Loucy (cell line): ENCODE results near the gene TNKS1BP1.

ENCODE experiments used
- H2AFZ ChIP-seq: fragments of 200-600 bp; sonication (generic); 2 replicates; pipeline ENCODE4 v1.6.0; 2016; ENCODE audit warnings: antibody characterized with exemption, mild to moderate bottlenecking, low read length, moderate library complexity
- H3F3A ChIP-seq: fragments of 200-600 bp; 2 replicates; pipeline ENCODE4 v1.6.0; 2016; ENCODE audit warnings: antibody characterized with exemption, low read depth, mild to moderate bottlenecking
- H3K27me3 ChIP-seq: fragments of 200-600 bp; sonication (generic); 2 replicates; pipeline ENCODE4 v1.6.1; 2014; ENCODE audit warnings: low read length, mild to moderate bottlenecking; ENCODE audit not compliant: insufficient read depth, poor library complexity, severe bottlenecking
- H3K36me3 ChIP-seq: fragments of 200-600 bp; sonication (generic); 2 replicates; pipeline ENCODE4 v1.6.1; 2016; ENCODE audit warnings: low read length; ENCODE audit not compliant: insufficient read depth
- H3K4me1 ChIP-seq: fragments of 200-600 bp; sonication (generic); 2 replicates; pipeline ENCODE4 v1.5.1; 2014; ENCODE audit warnings: low read length, mild to moderate bottlenecking; ENCODE audit not compliant: insufficient read depth, poor library complexity, severe bottlenecking
- H3K4me2 ChIP-seq: fragments of 200-600 bp; sonication (generic); 2 replicates; pipeline ENCODE4 v1.6.0; 2014; ENCODE audit warnings: antibody characterized with exemption, low read length, low read depth, mild to moderate bottlenecking; ENCODE audit not compliant: poor library complexity, severe bottlenecking
- H3K4me3 ChIP-seq: fragments of 200-600 bp; sonication (generic); 2 replicates; pipeline ENCODE4 v1.5.1; 2014; ENCODE audit warnings: low read length, mild to moderate bottlenecking, mixed read lengths; ENCODE audit not compliant: poor library complexity, severe bottlenecking
- H3K79me2 ChIP-seq: fragments of 200-600 bp; sonication (generic); 2 replicates; pipeline ENCODE4 v1.6.1; 2014; ENCODE audit warnings: low read length; ENCODE audit not compliant: insufficient read depth
- H3K9ac ChIP-seq: fragments of 200-600 bp; sonication (generic); 2 replicates; pipeline ENCODE4 v1.6.0; 2014; ENCODE audit warnings: mild to moderate bottlenecking, low read depth, low read length, moderate library complexity; ENCODE audit not compliant: poor library complexity, severe bottlenecking
- H3K9me2 ChIP-seq: fragments of 200-600 bp; sonication (generic); replicated peaks from 2 replicates; pipeline ENCODE4 v1.6.1; 2016; ENCODE audit warnings: low read depth, low read length, mixed read lengths
- H3K9me3 ChIP-seq: fragments of 200-600 bp; sonication (generic); 2 replicates; pipeline ENCODE4 v1.6.1; 2014; ENCODE audit warnings: mild to moderate bottlenecking, antibody characterized with exemption, low read length, low read depth; ENCODE audit not compliant: insufficient read depth
- H4K20me1 ChIP-seq: fragments of 200-600 bp; sonication (generic); 2 replicates; pipeline ENCODE4 v1.6.0; 2014; ENCODE audit warnings: antibody characterized with exemption, low read length, mild to moderate bottlenecking; ENCODE audit not compliant: insufficient read depth, poor library complexity, severe bottlenecking
- EZH2phosphoT487 ChIP-seq: fragments of 200-600 bp; IDR thresholded peaks from 2 replicates; pipeline ENCODE4 v1.6.1; 2018; ENCODE audit warnings: antibody characterized with exemption, mild to moderate bottlenecking, moderate library complexity, borderline replicate concordance
- TF ChIP-seq, protein P1 (sequence below): fragments of 200-600 bp; sonication (generic); conservative IDR thresholded peaks from 2 replicates; pipeline ENCODE4 v1.5.1; 2014; ENCODE audit warnings: mild to moderate bottlenecking, antibody characterized with exemption, low read length

The TNKS1BP1 gene

DNA sequence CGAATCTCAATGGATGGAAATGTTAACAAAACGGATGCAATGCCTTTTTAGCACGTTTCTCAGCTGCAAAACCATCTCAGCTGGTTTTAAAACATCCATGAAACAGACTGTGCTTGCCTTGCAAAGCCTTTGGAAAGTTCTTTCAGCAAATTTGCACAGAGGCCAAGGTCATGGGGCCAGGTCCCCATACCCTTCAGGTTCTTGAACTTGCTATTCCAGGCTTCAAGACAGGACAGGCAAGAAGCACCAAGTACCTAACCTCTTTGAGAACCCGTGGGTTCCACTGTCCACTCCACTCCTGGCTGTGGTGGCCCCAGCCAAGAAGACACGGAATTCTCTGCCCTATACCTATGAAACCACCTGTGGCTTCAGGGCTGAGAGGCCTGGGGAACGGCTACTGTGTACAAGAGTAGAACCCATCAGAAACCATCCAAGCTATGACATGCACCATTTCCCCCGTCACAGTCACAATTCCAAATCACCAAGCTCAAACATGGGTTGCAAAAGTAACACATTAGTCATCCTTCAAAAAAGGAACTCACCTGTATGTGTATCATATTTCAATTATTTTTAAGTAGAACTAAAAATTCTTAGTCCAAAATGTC is 17.0 kb downstream of the TNKS1BP1 start:
- Histone ChIP-seq H3K4me3 (no peak overlapping the region), H3K9me3 (no peaks in the 10 kb centered on the region), H3K4me2 (no peak overlapping the region), H2AFZ (no peak overlapping the region), H3K36me3 (no peaks in the 10 kb centered on the region), H3F3A (no peaks in the 10 kb centered on the region), H3K27me3 (no peaks in the 10 kb centered on the region), H3K9me2 (no peaks in the 10 kb centered on the region), H4K20me1 (no peaks in the 10 kb centered on the region), H3K4me1 (peaks cover 12% of the 10 kb centered on the region), H3K79me2 (no peaks in the 10 kb centered on the region), H3K9ac (no peak overlapping the region)
- TF ChIP-seq, protein P1, sequence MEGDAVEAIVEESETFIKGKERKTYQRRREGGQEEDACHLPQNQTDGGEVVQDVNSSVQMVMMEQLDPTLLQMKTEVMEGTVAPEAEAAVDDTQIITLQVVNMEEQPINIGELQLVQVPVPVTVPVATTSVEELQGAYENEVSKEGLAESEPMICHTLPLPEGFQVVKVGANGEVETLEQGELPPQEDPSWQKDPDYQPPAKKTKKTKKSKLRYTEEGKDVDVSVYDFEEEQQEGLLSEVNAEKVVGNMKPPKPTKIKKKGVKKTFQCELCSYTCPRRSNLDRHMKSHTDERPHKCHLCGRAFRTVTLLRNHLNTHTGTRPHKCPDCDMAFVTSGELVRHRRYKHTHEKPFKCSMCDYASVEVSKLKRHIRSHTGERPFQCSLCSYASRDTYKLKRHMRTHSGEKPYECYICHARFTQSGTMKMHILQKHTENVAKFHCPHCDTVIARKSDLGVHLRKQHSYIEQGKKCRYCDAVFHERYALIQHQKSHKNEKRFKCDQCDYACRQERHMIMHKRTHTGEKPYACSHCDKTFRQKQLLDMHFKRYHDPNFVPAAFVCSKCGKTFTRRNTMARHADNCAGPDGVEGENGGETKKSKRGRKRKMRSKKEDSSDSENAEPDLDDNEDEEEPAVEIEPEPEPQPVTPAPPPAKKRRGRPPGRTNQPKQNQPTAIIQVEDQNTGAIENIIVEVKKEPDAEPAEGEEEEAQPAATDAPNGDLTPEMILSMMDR: no peak
- no peak for TF ChIP-seq EZH2phosphoT487

DNA sequence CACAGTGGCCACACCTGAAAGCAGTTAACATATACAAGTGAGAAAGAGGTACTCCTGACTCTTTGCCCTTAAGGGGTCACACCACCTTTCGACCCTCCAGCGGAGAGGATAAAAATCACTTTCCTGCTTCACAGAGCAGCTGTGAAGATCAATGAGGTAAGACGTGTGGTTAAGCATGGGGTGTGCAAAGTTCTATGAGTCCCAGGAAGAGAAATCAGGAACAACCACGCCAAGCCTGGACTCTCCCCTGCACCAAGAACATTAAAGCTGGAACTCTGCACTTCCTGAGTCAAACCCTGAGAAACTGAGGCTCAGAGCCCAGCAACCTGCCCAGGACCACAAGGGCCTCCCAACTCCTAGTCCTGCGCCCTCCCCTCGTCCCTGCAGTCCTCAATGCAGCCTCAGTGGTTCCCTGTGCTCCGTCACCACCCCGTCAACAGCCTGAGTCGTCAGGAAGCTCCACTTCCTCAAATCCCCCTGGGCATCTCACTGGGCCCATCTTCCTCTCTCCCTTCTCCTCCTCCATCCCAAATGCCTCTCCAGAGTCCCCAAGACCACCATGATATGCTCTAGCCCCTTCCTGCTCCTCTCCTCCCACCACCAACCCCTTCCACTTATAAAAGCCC is 17.7 kb downstream of the TNKS1BP1 start:
- Histone ChIP-seq H3K9me3 (no peaks in the 10 kb centered on the region), H2AFZ (no peak overlapping the region)

DNA sequence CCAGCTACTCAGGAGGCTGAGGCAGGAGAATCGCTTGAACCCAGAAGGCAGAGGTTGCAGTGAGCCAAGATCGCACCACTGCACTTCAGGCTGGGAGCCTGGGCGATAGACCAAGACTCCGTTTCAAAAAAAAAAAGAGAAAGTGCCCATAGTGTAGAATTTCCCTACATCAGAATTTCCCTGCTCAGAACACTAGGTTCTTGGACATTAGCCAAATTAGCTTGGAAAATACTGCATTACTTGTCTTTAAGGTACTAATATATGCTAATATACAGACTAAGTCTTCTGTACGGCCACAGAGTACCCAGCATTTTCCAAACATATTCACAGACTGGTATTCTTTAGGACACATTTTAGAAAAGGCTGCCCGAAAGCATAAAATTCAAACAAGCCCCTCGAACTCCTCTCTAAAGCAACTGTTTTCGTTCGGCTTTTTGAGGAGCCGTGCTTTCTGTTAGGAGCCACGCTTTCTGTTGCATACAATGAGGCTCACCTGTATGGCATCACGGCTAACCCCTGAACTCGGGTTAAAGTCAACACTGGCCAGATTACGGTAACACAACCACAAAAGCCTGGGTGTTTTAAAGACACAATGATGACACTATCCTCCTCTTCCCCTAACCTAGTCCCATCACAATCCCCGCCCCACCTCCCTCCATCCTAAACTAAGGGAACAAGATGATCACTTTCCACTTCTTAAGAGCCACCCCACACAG is 18.4 kb downstream of the TNKS1BP1 start:
- Histone ChIP-seq H3K4me2 (no peak overlapping the region), H3K36me3 (no peaks in the 10 kb centered on the region), H2AFZ (no peak overlapping the region), H3K9me3 (no peaks in the 10 kb centered on the region), H3K79me2 (no peaks in the 10 kb centered on the region), H3K9ac (no peak overlapping the region), H3K9me2 (no peaks in the 10 kb centered on the region), H3K27me3 (no peaks in the 10 kb centered on the region), H3K4me1 (peaks cover 5% of the 10 kb centered on the region), H4K20me1 (no peaks in the 10 kb centered on the region), H3K4me3 (no peak overlapping the region), H3F3A (no peaks in the 10 kb centered on the region)
- TF ChIP-seq, protein P1: no peak
- TF ChIP-seq EZH2phosphoT487: no peak

More for the DNA sequence above, 17.7 kb downstream of the TNKS1BP1 start:
- TF ChIP-seq, protein P1: no peak
- no peak for TF ChIP-seq EZH2phosphoT487
- no peaks in the 10 kb centered on the region for H3K9me2 ChIP-seq
- no peak overlapping the region for H3K4me3 ChIP-seq
- H3K9ac ChIP-seq: no peak overlapping the region
- no peaks in the 10 kb centered on the region for H3K79me2 ChIP-seq
- no peaks in the 10 kb centered on the region for H4K20me1 ChIP-seq
- no peaks in the 10 kb centered on the region for H3F3A ChIP-seq
- no peaks in the 10 kb centered on the region for H3K36me3 ChIP-seq
- peaks cover 11% of the 10 kb centered on the region for H3K4me1 ChIP-seq
- no peak overlapping the region for H3K4me2 ChIP-seq
- no peaks in the 10 kb centered on the region for H3K27me3 ChIP-seq
